A549 (cell line): Measurements from ENCODE around the gene USP4. TPM values are rescaled to one million over a fixed set of nuclear protein-coding genes. Genes with fewer than 3 reads are reported as not detected.

Experiments used
- ATAC-seq, 2 experiments: fragments of 200-7000 bp in 1 of 2; fragments of >200 bp in 1 of 2; cut with Nextera tagmentation in 1 of 2; cut with Tn5 transposase in 1 of 2; 3 replicates each; pipeline versions ENCODE4 v1.8.0 to v1.9.1; 2018 to 2020; ENCODE audit warnings: mild to moderate bottlenecking in 1 of 2, moderate library complexity in 1 of 2
- CTCF ChIA-PET: fragments of 300-600 bp; sonication (Branson Sonifier 250); formaldehyde crosslinking; extraction: SDS; loops from one replicate; lab custom pipeline; 2021; ENCODE audit warnings: antibody characterized with exemption, inconsistent platforms; lab: Yijun Ruan, JAX
- POLR2A ChIA-PET: fragments of 350-600 bp; formaldehyde crosslinking; extraction: SDS; loops from one replicate; lab custom pipeline; 2021; ENCODE audit warnings: antibody characterized with exemption, inconsistent platforms; lab: Yijun Ruan, JAX
- DNase-seq, 2 experiments: peaks; one replicate each; pipeline versions ENCODE4 v3.0.0 to v3.0.0-alpha.2; 2011 to 2016; ENCODE audit warnings: low read depth in 1 of 2, low spot score in 1 of 2
- FAIRE-seq: peaks from 2 replicates; lab custom pipeline; 2011; peaks lifted over from hg19 to GRCh38; lab: Jason Lieb, UNC
- H3K27ac ChIP-seq, 2 experiments: fragments of >200 bp; sonication (Bioruptor Twin); formaldehyde crosslinking; 3 replicates each; pipeline ENCODE4 v1.5.1; 2016 to 2017
- H3K4me1 ChIP-seq: fragments of >200 bp; sonication (Bioruptor Twin); formaldehyde crosslinking; 3 replicates; pipeline ENCODE4 v1.6.1; 2016
- H3K4me2 ChIP-seq: fragments of >200 bp; sonication (Bioruptor Twin); formaldehyde crosslinking; 3 replicates; pipeline ENCODE4 v1.6.1; 2016
- H3K4me3 ChIP-seq: fragments of >200 bp; sonication (Bioruptor Twin); formaldehyde crosslinking; 3 replicates; pipeline ENCODE4 v1.5.1; 2016
- H3K9me3 ChIP-seq: fragments of >200 bp; sonication (Bioruptor Twin); formaldehyde crosslinking; 3 replicates; pipeline ENCODE4 v1.6.1; 2016
- CBX2 ChIP-seq: fragments of 200-600 bp; sonication (generic); IDR thresholded peaks from 2 replicates; pipeline ENCODE4 v1.6.1; 2016; ENCODE audit warnings: low read depth, mild to moderate bottlenecking, borderline replicate concordance
- CBX8 ChIP-seq: fragments of 200-600 bp; sonication (generic); IDR thresholded peaks from 2 replicates; pipeline ENCODE4 v1.6.1; 2016
- CHD2 ChIP-seq: fragments of 150-350 bp; IDR thresholded peaks from 2 replicates; pipeline ENCODE4 v1.6.1; 2014; ENCODE audit warnings: low read length; ENCODE audit not compliant: partially characterized antibody
- CHD4 ChIP-seq: fragments of 200-600 bp; sonication (generic); IDR thresholded peaks from 2 replicates; pipeline ENCODE4 v1.6.1; 2016; ENCODE audit warnings: antibody characterized with exemption, mild to moderate bottlenecking, borderline replicate concordance
- EHMT2 ChIP-seq: fragments of 200-600 bp; sonication (generic); IDR thresholded peaks from 2 replicates; pipeline ENCODE4 v1.6.1; 2016; ENCODE audit warnings: antibody characterized with exemption, low read depth, mild to moderate bottlenecking, moderate library complexity
- EP300 ChIP-seq, 2 experiments: fragments of >200 bp; sonication (Bioruptor Twin); formaldehyde crosslinking; IDR thresholded peaks; 2 replicates in 1 of 2; 3 replicates in 1 of 2; pipeline ENCODE4 v1.6.1; 2016 to 2017
- ESRRA ChIP-seq: fragments of 150-350 bp; IDR thresholded peaks from 2 replicates; pipeline ENCODE4 v1.6.1; 2014; ENCODE audit warnings: mild to moderate bottlenecking, low read length, borderline replicate concordance
- FOSL2 ChIP-seq, 2 experiments: fragments of 450-650 bp in 1 of 2; fragments of >200 bp in 1 of 2; sonication (Bioruptor Twin) in 1 of 2; formaldehyde crosslinking; IDR thresholded peaks; 2 replicates each; pipeline versions ENCODE4 v1.5.0 to v1.6.1; 2016 to 2020; ENCODE audit warnings: mild to moderate bottlenecking in 1 of 2, moderate library complexity in 1 of 2
- GATA3 ChIP-seq: IDR thresholded peaks from 2 replicates; pipeline ENCODE4 v1.6.1; 2012; ENCODE audit warnings: borderline replicate concordance
- HEYL ChIP-seq: fragments of 250-450 bp; sonication (Bioruptor Pico); IDR thresholded peaks from 2 replicates; pipeline ENCODE4 v1.8.0; 2021; ENCODE audit warnings: mild to moderate bottlenecking, moderate library complexity
- HOXB13 ChIP-seq: fragments of 250-450 bp; sonication (Bioruptor Pico); IDR thresholded peaks from 2 replicates; pipeline ENCODE4 v1.5.0; 2020; ENCODE audit warnings: low read depth, mild to moderate bottlenecking, moderate library complexity
- HOXB5 ChIP-seq: fragments of 250-450 bp; sonication (Bioruptor Pico); IDR thresholded peaks from 2 replicates; pipeline ENCODE4 v1.5.0; 2020; ENCODE audit warnings: mild to moderate bottlenecking, moderate library complexity
- MAFK ChIP-seq: fragments of 450-650 bp; IDR thresholded peaks from 2 replicates; pipeline ENCODE4 v1.6.1; 2014; ENCODE audit not compliant: partially characterized antibody
- MYC ChIP-seq: IDR thresholded peaks from 2 replicates; pipeline ENCODE4 v1.6.1; 2012; ENCODE audit warnings: mild to moderate bottlenecking, inconsistent platforms, low read length, improper control_type of control experiment, borderline replicate concordance
- NFE2L2 ChIP-seq: fragments of 150-350 bp; conservative IDR thresholded peaks from 2 replicates; pipeline ENCODE4 v1.6.1; 2014; ENCODE audit warnings: low read length
- NR3C1 ChIP-seq: fragments of >200 bp; sonication (Bioruptor Twin); formaldehyde crosslinking; IDR thresholded peaks from 3 replicates; pipeline ENCODE4 v1.6.1; 2017
- POLR2A ChIP-seq: IDR thresholded peaks from 2 replicates; pipeline ENCODE4 v1.6.1; 2012; ENCODE audit warnings: mild to moderate bottlenecking, low read length
- RCOR1 ChIP-seq: fragments of 150-350 bp; IDR thresholded peaks from 2 replicates; pipeline ENCODE4 v1.6.1; 2014; ENCODE audit warnings: antibody characterized with exemption, low read length, low read depth
- RFX5 ChIP-seq: fragments of 450-650 bp; IDR thresholded peaks from 2 replicates; pipeline ENCODE4 v1.7.1; 2014; ENCODE audit warnings: antibody characterized with exemption, mild to moderate bottlenecking, moderate library complexity
- RNF2 ChIP-seq: fragments of 200-600 bp; sonication (generic); IDR thresholded peaks from 2 replicates; pipeline ENCODE4 v1.6.1; 2016; ENCODE audit warnings: low read depth, mild to moderate bottlenecking, antibody characterized with exemption, moderate library complexity, borderline replicate concordance
- SMC3 ChIP-seq: fragments of >200 bp; sonication (Bioruptor Twin); formaldehyde crosslinking; IDR thresholded peaks from 3 replicates; pipeline ENCODE4 v1.6.1; 2018; ENCODE audit warnings: inconsistent platforms
- SREBF2 ChIP-seq: fragments of 450-650 bp; IDR thresholded peaks from 2 replicates; pipeline ENCODE4 v1.6.1; 2014; ENCODE audit warnings: mild to moderate bottlenecking, moderate library complexity
- ZC3H11A ChIP-seq: fragments of 450-650 bp; IDR thresholded peaks from 2 replicates; pipeline ENCODE4 v1.6.1; 2014; ENCODE audit warnings: antibody characterized with exemption, mild to moderate bottlenecking
- ZSCAN20 ChIP-seq: fragments of 250-450 bp; sonication (Bioruptor Pico); IDR thresholded peaks from 2 replicates; pipeline ENCODE4 v1.8.0; 2022; ENCODE audit warnings: mild to moderate bottlenecking, moderate library complexity
- WGBS: methylation state at CpG from one replicate; pipeline ENCODE4 v1.1.6; 2017; ENCODE audit errors: missing lambda C conversion rate; 5-methylcytosine and 5-hydroxymethylcytosine counted together
- polyA minus RNA-seq: library from RNA; depleted of rRNA, polyadenylated mRNA; stranded (reverse); fragments of >200 nt; gene quantifications from 2 replicates; pipeline ENCODE4 v1.2.3, GENCODE V29; 2011; rRNA and poly(A)+ RNA removed
- polyA plus RNA-seq, 4 experiments: library from polyadenylated mRNA; depleted of rRNA in 3 of 4; stranded (reverse); fragments of >200 nt; fragmentation: RNase III in 1 of 4; extraction: RNeasy Plus Mini Kit Qiagen cat#74134 plus additional on column Dnase treatment in 1 of 4; gene quantifications; 2 replicates in 3 of 4; 3 replicates in 1 of 4; pipeline ENCODE4 v1.2.3, GENCODE V29; 2011 to 2017
- TF ChIP-seq, protein P1 (sequence below): fragments of >200 bp; sonication (Bioruptor Twin); formaldehyde crosslinking; IDR thresholded peaks from 3 replicates; pipeline ENCODE4 v1.5.1; 2016
- TF ChIP-seq, protein P2 (sequence below): IDR thresholded peaks from 2 replicates; pipeline ENCODE4 v1.6.1; 2012; ENCODE audit warnings: low read depth, borderline replicate concordance
- TF ChIP-seq, protein P3 (sequence below): fragments of >200 bp; sonication (Bioruptor Twin); formaldehyde crosslinking; IDR thresholded peaks from 2 replicates; pipeline ENCODE4 v1.6.1; 2016
- TF ChIP-seq, protein P4 (sequence below): IDR thresholded peaks from 2 replicates; pipeline ENCODE4 v1.6.1; 2012
- TF ChIP-seq, protein P5 (sequence below): fragments of 150-350 bp; IDR thresholded peaks from 2 replicates; pipeline ENCODE4 v1.6.1; 2014; ENCODE audit warnings: low read depth, mild to moderate bottlenecking, low read length

Gene USP4, protein sequence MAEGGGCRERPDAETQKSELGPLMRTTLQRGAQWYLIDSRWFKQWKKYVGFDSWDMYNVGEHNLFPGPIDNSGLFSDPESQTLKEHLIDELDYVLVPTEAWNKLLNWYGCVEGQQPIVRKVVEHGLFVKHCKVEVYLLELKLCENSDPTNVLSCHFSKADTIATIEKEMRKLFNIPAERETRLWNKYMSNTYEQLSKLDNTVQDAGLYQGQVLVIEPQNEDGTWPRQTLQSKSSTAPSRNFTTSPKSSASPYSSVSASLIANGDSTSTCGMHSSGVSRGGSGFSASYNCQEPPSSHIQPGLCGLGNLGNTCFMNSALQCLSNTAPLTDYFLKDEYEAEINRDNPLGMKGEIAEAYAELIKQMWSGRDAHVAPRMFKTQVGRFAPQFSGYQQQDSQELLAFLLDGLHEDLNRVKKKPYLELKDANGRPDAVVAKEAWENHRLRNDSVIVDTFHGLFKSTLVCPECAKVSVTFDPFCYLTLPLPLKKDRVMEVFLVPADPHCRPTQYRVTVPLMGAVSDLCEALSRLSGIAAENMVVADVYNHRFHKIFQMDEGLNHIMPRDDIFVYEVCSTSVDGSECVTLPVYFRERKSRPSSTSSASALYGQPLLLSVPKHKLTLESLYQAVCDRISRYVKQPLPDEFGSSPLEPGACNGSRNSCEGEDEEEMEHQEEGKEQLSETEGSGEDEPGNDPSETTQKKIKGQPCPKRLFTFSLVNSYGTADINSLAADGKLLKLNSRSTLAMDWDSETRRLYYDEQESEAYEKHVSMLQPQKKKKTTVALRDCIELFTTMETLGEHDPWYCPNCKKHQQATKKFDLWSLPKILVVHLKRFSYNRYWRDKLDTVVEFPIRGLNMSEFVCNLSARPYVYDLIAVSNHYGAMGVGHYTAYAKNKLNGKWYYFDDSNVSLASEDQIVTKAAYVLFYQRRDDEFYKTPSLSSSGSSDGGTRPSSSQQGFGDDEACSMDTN
- polyA plus RNA-seq (2011; rRNA removed) (23.7 and 29.0 TPM in 2 replicates), polyA plus RNA-seq (2017; fragmentation: RNase III; extraction: RNeasy Plus Mini Kit Qiagen cat#74134 plus additional on column Dnase treatment) (12.9 to 14.4 TPM (median 12.9 TPM) in 3 replicates), polyA minus RNA-seq (31.8 and 37.4 TPM in 2 replicates)
- polyA plus RNA-seq (2012; cell fraction: cytosol; rRNA removed) = 8.6 and 9.9 TPM in 2 replicates
- polyA plus RNA-seq (2012; cell fraction: nucleus; rRNA removed) = 12.4 and 17.1 TPM in 2 replicates

DNA sequence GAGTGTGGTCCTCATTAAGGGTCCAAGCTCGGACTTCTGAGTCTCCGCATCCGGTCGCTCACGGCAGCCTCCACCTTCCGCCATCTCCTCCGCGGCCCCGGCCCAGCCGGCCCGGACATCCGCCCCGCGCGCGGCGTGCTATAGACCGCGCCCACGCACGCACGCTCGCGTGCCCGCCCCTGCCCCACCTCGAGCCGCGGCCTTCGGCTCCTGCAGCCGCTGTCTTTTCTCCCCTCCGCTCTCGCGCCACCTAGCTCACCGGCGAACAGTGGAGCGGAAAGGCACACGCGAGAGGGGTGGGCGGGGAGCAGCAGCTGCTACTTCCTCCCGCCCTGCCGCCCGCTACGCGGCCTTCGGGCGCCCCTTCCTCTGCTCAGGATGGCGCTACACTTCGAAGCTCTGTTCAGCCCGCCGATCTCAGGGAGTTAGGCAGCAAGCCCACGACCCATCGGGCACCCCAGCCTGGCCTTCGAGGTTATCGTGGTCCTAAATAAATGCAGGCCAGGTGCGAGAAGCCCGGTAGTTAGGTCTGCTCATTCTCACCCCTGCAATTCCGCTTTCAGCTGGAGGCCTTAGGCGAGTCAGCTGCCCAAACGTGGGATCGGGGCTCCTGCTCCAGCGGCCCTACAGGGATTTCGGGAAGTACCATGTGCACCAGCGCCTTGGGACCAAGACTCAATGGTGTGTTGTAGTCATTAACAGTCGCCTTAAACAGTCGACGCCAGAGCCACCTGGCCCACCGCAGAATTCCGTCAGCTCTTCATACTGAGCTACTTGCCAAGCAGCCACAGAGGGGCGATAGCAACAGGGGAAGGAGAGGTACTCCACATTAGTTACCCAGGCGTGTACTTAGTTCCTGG, at the start of gene USP4:
USP4 (minus strand) TSS at position 113 of the 860 bp plus-strand sequence; CDS start at position 84, 29 bp downstream.
- Histone ChIP-seq H3K4me1 (peaks cover 14% of the 10 kb centered on the region; the same call in 2 of the 3 replicates), H3K4me2 (peak within 1 kb of the TSS; percentile 85), H3K9me3 (no peaks in the 10 kb centered on the region), H3K4me3 (peak within 1 kb of the TSS; percentile 81), H3K27ac (peak within 1 kb of the TSS; percentile 90 to 92)
- DNase-seq (peak; percentile 62 to 84), FAIRE-seq (no peak), ATAC-seq (peak; percentile 95 to 98)
- ChIA-PET POLR2A (interaction anchor here (0.7 to 2.3 kb wide), 9 partner anchors 11 to 219 kb away, joined by 3 to 14 read pairs (median 4); partner anchors contain the start of genes DAG1, GPX1, RHOA and TCTA), CTCF (interaction anchor here (0.7 to 2.2 kb wide), 19 partner anchors 9 to 169 kb away, joined by 3 to 13 read pairs (median 4); partner anchors contain the start of genes GPX1, KLHDC8B and NICN1)
- 26% methylated on average over 34 of the region's 70 CpGs for WGBS
- TF ChIP-seq CBX8 (no peak), RNF2 (peak; percentile 71; the same call in 1 of the 2 replicates), ZC3H11A (no peak), HOXB13 (CRISPR knock-in tag) (0 out of 2 replicates have a peak, but pooled peaks have one; percentile 42), ESRRA (no peak), SMC3 (peak; percentile 44), EHMT2 (no peak), ZSCAN20 (CRISPR knock-in tag) (no peak), CHD2 (no peak), CBX2 (no peak), GATA3 (peak; percentile 35; the same call in 1 of the 2 replicates), NFE2L2 (no peak), NR3C1 (no peak), SREBF2 (no peak), CHD4 (no peak), EP300 (IDR thresholded peaks at IDR 0.05) (no peak), MYC (peak; percentile 61; the same call in 1 of the 2 replicates), HEYL (CRISPR knock-in tag) (no peak), RCOR1 (no peak), RFX5 (no peak), FOSL2 (IDR thresholded peaks at IDR 0.05) (no peak), FOSL2 (CRISPR knock-in tag; IDR thresholded peaks at IDR 0.05) (no peak), POLR2A (peak; percentile 65), HOXB5 (CRISPR knock-in tag) (0 out of 2 replicates have a peak, but pooled peaks have one; percentile 47), MAFK (no peak)
- TF ChIP-seq, protein P1, sequence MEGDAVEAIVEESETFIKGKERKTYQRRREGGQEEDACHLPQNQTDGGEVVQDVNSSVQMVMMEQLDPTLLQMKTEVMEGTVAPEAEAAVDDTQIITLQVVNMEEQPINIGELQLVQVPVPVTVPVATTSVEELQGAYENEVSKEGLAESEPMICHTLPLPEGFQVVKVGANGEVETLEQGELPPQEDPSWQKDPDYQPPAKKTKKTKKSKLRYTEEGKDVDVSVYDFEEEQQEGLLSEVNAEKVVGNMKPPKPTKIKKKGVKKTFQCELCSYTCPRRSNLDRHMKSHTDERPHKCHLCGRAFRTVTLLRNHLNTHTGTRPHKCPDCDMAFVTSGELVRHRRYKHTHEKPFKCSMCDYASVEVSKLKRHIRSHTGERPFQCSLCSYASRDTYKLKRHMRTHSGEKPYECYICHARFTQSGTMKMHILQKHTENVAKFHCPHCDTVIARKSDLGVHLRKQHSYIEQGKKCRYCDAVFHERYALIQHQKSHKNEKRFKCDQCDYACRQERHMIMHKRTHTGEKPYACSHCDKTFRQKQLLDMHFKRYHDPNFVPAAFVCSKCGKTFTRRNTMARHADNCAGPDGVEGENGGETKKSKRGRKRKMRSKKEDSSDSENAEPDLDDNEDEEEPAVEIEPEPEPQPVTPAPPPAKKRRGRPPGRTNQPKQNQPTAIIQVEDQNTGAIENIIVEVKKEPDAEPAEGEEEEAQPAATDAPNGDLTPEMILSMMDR = peak; percentile 28; the same call in 2 of the 3 replicates
- TF ChIP-seq, protein P2, sequence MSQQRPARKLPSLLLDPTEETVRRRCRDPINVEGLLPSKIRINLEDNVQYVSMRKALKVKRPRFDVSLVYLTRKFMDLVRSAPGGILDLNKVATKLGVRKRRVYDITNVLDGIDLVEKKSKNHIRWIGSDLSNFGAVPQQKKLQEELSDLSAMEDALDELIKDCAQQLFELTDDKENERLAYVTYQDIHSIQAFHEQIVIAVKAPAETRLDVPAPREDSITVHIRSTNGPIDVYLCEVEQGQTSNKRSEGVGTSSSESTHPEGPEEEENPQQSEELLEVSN = peak; percentile 98
- TF ChIP-seq, protein P3, sequence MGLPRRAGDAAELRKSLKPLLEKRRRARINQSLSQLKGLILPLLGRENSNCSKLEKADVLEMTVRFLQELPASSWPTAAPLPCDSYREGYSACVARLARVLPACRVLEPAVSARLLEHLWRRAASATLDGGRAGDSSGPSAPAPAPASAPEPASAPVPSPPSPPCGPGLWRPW = no peak
- TF ChIP-seq, protein P4, sequence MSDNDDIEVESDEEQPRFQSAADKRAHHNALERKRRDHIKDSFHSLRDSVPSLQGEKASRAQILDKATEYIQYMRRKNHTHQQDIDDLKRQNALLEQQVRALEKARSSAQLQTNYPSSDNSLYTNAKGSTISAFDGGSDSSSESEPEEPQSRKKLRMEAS = peak; percentile 95
- TF ChIP-seq, protein P5, sequence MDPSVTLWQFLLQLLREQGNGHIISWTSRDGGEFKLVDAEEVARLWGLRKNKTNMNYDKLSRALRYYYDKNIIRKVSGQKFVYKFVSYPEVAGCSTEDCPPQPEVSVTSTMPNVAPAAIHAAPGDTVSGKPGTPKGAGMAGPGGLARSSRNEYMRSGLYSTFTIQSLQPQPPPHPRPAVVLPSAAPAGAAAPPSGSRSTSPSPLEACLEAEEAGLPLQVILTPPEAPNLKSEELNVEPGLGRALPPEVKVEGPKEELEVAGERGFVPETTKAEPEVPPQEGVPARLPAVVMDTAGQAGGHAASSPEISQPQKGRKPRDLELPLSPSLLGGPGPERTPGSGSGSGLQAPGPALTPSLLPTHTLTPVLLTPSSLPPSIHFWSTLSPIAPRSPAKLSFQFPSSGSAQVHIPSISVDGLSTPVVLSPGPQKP = no peak
